CD4-positive, alpha-beta T cell treated with Interleukin-4 for 4 hours (primary cell): ENCODE results near the gene ZNF648.
"Not testable (repeated sequence)": the region's sequence is repeated elsewhere in the genome, so short reads cannot be mapped to it uniquely, and the experiment has no call there.

Experiments used
- DNase-seq: peaks from one replicate; pipeline ENCODE4 v3.0.0-alpha.2; 2020

ZNF648 gene

GRCh38 chr1:182061594-182061993 is at the start of gene ZNF648:
Gene ZNF648, minus strand, starts transcription at chr1:182061712. Its CDS starts 3,702 bp downstream, at chr1:182058010.
- DNase-seq: no peak

GRCh38 chr1:182110635-182111034 is 49.1 kb upstream of the ZNF648 start:
- no peak for DNase-seq

- DNase-seq: no peak
These were observed 48.3 kb upstream of the ZNF648 start for GRCh38 chr1:182109771-182110170.

GRCh38 chr1:182107209-182107608 is 45.7 kb upstream of the ZNF648 start:
- DNase-seq: no peak

GRCh38 chr1:182102043-182102416 is 40.5 kb upstream of the ZNF648 start:
- no peak for DNase-seq

GRCh38 chr1:182101415-182102042 is 40.0 kb upstream of the ZNF648 start:
- DNase-seq: no peak

GRCh38 chr1:182098301-182098700 is 36.8 kb upstream of the ZNF648 start:
- no peak for DNase-seq

- no peak for DNase-seq
These were observed 34.4 kb upstream of the ZNF648 start for GRCh38 chr1:182095946-182096345.

GRCh38 chr1:182094514-182095005 is 33.0 kb upstream of the ZNF648 start:
- not testable (repeated sequence) for DNase-seq

GRCh38 chr1:182093781-182094180 is 32.3 kb upstream of the ZNF648 start:
- no peak for DNase-seq

GRCh38 chr1:182092336-182092735 is 30.8 kb upstream of the ZNF648 start:
- DNase-seq: no peak

- no peak for DNase-seq
These were observed 29.6 kb upstream of the ZNF648 start for GRCh38 chr1:182091083-182091482.

GRCh38 chr1:182087719-182088350 is 26.3 kb upstream of the ZNF648 start:
- DNase-seq: no peak

- no peak for DNase-seq
These were observed 25.8 kb upstream of the ZNF648 start for GRCh38 chr1:182087304-182087703.

- no peak for DNase-seq
These were observed 25.1 kb upstream of the ZNF648 start for GRCh38 chr1:182086620-182087019.

- DNase-seq: no peak
These were observed 24.6 kb upstream of the ZNF648 start for GRCh38 chr1:182086136-182086535.

GRCh38 chr1:182085726-182086125 is 24.2 kb upstream of the ZNF648 start:
- no peak for DNase-seq

GRCh38 chr1:182084487-182085316 is 23.2 kb upstream of the ZNF648 start:
- DNase-seq: peak; percentile 62

- no peak for DNase-seq
These were observed 22.5 kb upstream of the ZNF648 start for GRCh38 chr1:182083851-182084486.

- peak; percentile 33 for DNase-seq
These were observed 19.6 kb upstream of the ZNF648 start for GRCh38 chr1:182080955-182081582.

- no peak for DNase-seq
These were observed 18.5 kb upstream of the ZNF648 start for GRCh38 chr1:182080040-182080439.

GRCh38 chr1:182071924-182072323 is 10.4 kb upstream of the ZNF648 start:
- DNase-seq: no peak

- DNase-seq: no peak
These were observed 7.5 kb upstream of the ZNF648 start for GRCh38 chr1:182069028-182069466.
